GM12801 (cell line): Measurements from ENCODE around the gene CDK2AP2.

ENCODE experiments used
- TF ChIP-seq, protein P1 (sequence below): IDR thresholded peaks from one replicate; pipeline ENCODE4 v1.5.1; 2011; ENCODE audit warnings: control low read depth; ENCODE audit not compliant: insufficient read length; ENCODE audit errors: extremely low read depth

CDK2AP2 gene

DNA sequence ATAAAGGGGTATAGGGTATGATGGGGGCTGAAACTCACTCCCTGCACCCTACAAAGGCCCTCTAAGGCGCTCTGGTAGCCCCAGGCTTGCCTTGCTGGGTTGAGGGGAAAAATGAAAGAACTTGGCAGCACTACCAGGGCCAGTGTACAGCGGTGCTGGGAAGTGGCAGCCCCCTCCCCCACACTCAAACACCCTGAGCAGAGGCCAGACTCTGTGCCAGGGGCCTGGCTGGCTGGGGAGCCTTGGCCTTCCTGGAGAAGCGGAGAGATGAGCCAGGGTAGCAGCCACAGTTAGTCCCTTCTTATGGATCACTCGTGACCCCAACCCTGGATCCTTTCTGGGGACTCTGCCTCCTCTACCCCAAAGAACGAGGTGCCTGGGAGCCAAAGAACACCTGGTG, 41.6 kb downstream of the CDK2AP2 start:
- TF ChIP-seq, protein P1, sequence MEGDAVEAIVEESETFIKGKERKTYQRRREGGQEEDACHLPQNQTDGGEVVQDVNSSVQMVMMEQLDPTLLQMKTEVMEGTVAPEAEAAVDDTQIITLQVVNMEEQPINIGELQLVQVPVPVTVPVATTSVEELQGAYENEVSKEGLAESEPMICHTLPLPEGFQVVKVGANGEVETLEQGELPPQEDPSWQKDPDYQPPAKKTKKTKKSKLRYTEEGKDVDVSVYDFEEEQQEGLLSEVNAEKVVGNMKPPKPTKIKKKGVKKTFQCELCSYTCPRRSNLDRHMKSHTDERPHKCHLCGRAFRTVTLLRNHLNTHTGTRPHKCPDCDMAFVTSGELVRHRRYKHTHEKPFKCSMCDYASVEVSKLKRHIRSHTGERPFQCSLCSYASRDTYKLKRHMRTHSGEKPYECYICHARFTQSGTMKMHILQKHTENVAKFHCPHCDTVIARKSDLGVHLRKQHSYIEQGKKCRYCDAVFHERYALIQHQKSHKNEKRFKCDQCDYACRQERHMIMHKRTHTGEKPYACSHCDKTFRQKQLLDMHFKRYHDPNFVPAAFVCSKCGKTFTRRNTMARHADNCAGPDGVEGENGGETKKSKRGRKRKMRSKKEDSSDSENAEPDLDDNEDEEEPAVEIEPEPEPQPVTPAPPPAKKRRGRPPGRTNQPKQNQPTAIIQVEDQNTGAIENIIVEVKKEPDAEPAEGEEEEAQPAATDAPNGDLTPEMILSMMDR, result no peak

DNA sequence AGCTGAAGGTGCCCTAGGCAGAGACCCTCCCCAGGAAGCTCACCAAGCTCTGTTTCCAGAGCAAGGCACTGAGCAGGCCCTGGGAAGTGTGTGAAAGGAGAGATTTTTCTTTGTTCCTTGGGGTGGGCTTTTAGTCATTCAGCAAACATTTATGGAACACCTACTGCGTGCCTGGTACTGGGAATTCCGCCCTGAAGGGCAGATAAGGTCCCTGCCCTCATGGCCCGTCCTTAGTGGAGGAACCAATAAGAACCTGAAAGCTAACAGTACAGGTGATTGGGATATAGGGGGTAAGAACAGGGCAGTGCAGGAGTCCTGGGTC, 42.8 kb downstream of the CDK2AP2 start:
- TF ChIP-seq, protein P1, result no peak

DNA sequence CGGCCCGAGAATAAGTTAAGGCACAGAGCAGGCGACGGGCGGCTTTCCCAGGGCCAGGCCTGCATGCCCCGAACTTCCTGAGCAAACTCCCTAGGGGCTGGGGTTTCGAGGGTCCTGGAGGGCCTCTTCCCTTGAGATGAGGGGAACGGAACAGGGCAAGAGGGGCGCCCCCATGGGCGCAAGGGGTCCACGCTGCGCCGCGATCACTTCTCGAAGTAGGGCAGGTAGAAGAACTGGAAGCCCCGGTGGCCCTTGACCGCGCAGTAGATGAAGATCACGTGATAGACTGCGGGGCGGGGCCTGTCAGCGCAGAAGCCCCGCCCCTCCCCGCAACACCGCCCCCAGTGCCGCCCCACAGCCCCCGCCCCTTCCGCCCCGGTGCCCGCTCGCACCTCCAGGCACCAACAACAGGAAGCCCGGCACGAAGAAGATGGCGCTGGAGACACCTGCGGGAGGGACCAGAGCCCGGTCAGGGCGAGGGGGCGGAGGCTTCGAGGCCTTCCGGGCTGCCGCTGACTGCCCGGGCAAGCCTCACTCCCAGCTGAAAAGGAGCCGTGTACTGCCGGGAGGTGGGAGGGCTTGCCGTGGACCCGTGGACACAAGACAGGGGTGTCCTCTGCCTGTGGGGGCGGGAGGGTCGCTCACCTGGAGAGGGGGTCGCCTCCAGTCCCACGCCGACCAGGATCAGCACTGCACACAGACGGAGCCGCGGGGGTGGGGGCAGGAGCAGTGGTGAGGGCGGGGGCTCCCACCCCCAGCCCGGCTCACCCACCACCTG, 43.4 kb downstream of the CDK2AP2 start:
- TF ChIP-seq, protein P1, result no peak

DNA sequence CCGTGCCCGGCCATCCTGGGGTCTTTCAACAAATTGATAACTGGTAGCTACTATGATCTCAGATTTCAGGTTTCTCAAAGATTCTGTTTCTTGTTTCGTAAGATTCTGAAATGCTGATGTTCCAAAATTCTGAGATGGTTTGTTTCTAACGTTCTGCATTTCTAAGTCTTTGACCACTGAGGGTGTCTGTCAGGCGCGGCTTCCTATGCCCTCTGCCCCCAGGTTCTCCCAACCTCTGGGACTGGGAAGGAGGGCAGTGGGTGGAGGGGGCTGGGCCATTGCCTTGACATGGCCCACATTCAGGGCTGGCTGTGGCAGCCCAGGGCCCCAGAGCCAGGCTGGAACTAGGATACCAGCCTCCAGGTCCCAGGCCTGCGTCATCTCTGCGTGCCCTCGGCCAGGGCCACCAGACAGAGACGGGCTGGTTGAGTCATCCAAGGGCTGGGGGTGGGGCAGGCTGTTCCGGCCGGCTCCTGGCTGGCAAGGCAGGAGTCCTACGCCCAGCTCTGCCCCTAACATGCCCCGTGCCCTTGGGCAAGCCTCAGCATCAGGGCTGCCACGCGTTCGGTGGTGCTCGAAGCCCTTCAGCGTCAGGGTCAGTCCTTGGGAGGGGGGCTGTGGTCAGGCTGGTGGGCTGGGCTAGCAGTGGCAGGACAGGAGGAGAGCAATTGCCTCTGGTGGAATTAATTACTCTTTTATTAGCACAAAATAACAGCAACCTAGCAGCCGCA, 44.1 kb downstream of the CDK2AP2 start:
- TF ChIP-seq, protein P1, result no peak

DNA sequence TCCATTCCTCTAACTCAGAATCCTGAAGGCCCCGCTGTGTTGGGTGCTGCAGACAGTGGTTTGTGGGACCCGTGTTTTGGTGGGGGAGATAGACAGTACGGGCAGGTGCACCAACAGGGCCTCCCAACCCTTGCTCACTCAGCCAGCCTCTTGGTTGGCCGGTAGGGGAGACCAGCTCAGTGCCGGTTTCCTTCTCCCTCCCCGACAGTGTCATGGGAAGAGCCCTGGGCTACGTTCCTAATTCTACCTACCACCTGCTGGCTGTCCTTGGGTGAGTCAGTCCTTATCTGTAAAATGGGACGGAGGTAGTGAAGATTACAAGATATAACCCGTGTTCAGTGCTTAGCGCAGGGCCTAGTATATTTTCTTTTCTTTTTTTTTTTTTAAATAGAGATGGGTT, 44.8 kb downstream of the CDK2AP2 start:
- TF ChIP-seq, protein P1, result no peak

DNA sequence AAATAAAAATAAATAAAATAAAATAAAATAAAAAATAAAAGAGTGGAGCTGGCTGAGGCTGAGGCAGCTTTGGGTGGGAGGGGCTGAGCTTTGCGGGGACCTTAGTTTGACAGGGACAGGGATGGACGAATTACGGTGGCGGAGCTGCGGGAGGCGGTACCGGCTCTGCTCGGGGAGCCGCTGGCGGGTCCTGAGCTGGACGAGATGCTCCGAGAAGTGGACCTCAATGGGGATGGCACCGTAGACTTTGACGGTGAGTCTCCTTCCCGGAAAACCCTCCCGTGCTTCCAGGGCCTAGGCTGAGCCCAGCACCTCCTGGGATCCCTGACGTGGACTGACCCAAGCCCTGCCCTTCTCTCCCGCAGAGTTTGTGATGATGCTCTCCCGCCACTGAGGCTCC, 49.7 kb downstream of the CDK2AP2 start:
- TF ChIP-seq, protein P1, result no peak

DNA sequence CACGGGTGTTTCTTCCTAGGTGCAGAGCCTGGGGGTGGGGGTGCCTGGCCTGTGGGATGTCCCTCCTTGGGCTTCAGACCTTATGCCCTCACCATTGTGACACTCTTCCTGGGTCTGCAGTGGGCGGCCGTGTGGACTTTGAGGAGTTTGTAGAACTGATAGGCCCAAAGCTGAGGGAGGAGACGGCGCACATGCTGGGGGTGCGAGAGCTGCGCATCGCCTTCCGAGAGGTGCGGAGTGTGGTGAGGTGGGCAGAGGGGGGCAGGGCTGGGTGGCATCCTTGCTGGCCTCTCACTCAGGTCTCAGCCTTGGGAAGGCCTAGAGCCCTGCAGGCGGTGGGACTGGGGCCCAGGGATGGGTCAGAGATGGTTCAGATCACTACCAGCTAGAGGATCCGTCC, 50.5 kb downstream of the CDK2AP2 start:
- TF ChIP-seq, protein P1, result no peak
